Duodenal mucosa (tissue), 2 donors: Measurements from ENCODE around the gene NID1.
A peak's percentile ranks its signal among the peaks of the same experiment; 100 is the strongest.

ENCODE experiments used
- H3K27ac ChIP-seq: one replicate; pipeline ENCODE4 v1.7.0; 2013; ENCODE audit warnings: low read depth, low read length
- H3K27me3 ChIP-seq, 2 donors: one replicate each; pipeline ENCODE4 v1.7.0; 2013; ENCODE audit warnings: low read length in 2 of 2, control low read depth in 1 of 2; ENCODE audit not compliant: insufficient read depth in 2 of 2, control insufficient read depth in 1 of 2
- H3K36me3 ChIP-seq, 2 donors: one replicate each; pipeline ENCODE4 v1.7.0; 2013; ENCODE audit warnings: low read length in 2 of 2, control low read depth in 1 of 2; ENCODE audit not compliant: insufficient read depth in 2 of 2, control insufficient read depth in 1 of 2
- H3K4me1 ChIP-seq, 2 donors: one replicate each; pipeline ENCODE4 v1.7.0; 2013; ENCODE audit warnings: low read length in 2 of 2, control low read depth in 1 of 2; ENCODE audit not compliant: insufficient read depth in 2 of 2, control insufficient read depth in 1 of 2
- H3K4me3 ChIP-seq, 2 donors: one replicate each; pipeline ENCODE4 v1.7.0; 2013; ENCODE audit warnings: low read length in 2 of 2, low read depth in 1 of 2
- H3K9ac ChIP-seq, 2 donors: one replicate each; pipeline ENCODE4 v1.7.0; 2013; ENCODE audit warnings: low read length in 2 of 2, low read depth in 1 of 2
- H3K9me3 ChIP-seq, 2 donors: one replicate each; pipeline ENCODE4 v1.7.0; 2013; ENCODE audit warnings: low read length in 2 of 2, control low read depth in 1 of 2; ENCODE audit not compliant: control insufficient read depth in 1 of 2

NID1 gene

GRCh38 chr1:236027104-236027503 is 37.8 kb downstream of the NID1 start:
- peaks cover 0 to 16% of the 10 kb centered on the region in 2 donors for H3K36me3 ChIP-seq
- peaks cover 0 to 4% of the 10 kb centered on the region in 2 donors for H3K4me1 ChIP-seq
- no peak overlapping the region for H3K4me3 ChIP-seq
- no peaks in the 10 kb centered on the region for H3K9me3 ChIP-seq
- H3K27ac ChIP-seq: no peak overlapping the region
- H3K27me3 ChIP-seq: no peaks in the 10 kb centered on the region
- H3K9ac ChIP-seq: no peak overlapping the region

- Histone ChIP-seq H3K4me3 (no peak overlapping the region), H3K36me3 (peaks cover 0 to 16% of the 10 kb centered on the region in 2 donors), H3K27ac (no peak overlapping the region), H3K9me3 (no peaks in the 10 kb centered on the region), H3K27me3 (no peaks in the 10 kb centered on the region), H3K4me1 (peaks cover 4% of the 10 kb centered on the region in 2 donors), H3K9ac (no peak overlapping the region)
Observed at GRCh38 chr1:236025836-236026235, 39.1 kb downstream of the NID1 start.

- Histone ChIP-seq H3K9me3 (no peaks in the 10 kb centered on the region), H3K4me3 (no peak overlapping the region), H3K9ac (no peak overlapping the region), H3K36me3 (peaks cover 0 to 16% of the 10 kb centered on the region in 2 donors), H3K27ac (no peak overlapping the region), H3K27me3 (no peaks in the 10 kb centered on the region), H3K4me1 (peaks cover 0 to 4% of the 10 kb centered on the region in 2 donors)
Observed at GRCh38 chr1:236024641-236025040, 40.2 kb downstream of the NID1 start.

GRCh38 chr1:236023926-236024565 is 40.8 kb downstream of the NID1 start:
- H3K4me3 ChIP-seq: no peak overlapping the region
- no peaks in the 10 kb centered on the region for H3K27me3 ChIP-seq
- peaks cover 0 to 16% of the 10 kb centered on the region in 2 donors for H3K36me3 ChIP-seq
- no peaks in the 10 kb centered on the region for H3K9me3 ChIP-seq
- H3K4me1 ChIP-seq: peaks cover 0 to 4% of the 10 kb centered on the region in 2 donors
- H3K9ac ChIP-seq: no peak overlapping the region
- no peak overlapping the region for H3K27ac ChIP-seq

- no peaks in the 10 kb centered on the region for H3K9me3 ChIP-seq
- H3K27ac ChIP-seq: no peak overlapping the region
- H3K4me1 ChIP-seq: peaks cover 0 to 4% of the 10 kb centered on the region in 2 donors
- no peaks in the 10 kb centered on the region for H3K27me3 ChIP-seq
- H3K36me3 ChIP-seq: peaks cover 0 to 16% of the 10 kb centered on the region in 2 donors
- H3K4me3 ChIP-seq: no peak overlapping the region
- no peak overlapping the region for H3K9ac ChIP-seq
Observed at GRCh38 chr1:236021424-236022135, 43.3 kb downstream of the NID1 start.

GRCh38 chr1:236020359-236021219 is 44.3 kb downstream of the NID1 start:
- H3K27ac ChIP-seq: no peak overlapping the region
- H3K9ac ChIP-seq: no peak overlapping the region
- peaks cover 0 to 8% of the 10 kb centered on the region in 2 donors for H3K36me3 ChIP-seq
- no peak overlapping the region for H3K4me3 ChIP-seq
- H3K4me1 ChIP-seq: peaks cover 0 to 4% of the 10 kb centered on the region in 2 donors
- no peaks in the 10 kb centered on the region for H3K27me3 ChIP-seq
- H3K9me3 ChIP-seq: no peaks in the 10 kb centered on the region

- H3K9me3 ChIP-seq: no peaks in the 10 kb centered on the region
- peak overlapping the region; percentile 61 for H3K27ac ChIP-seq
- H3K27me3 ChIP-seq: no peaks in the 10 kb centered on the region
- no peak overlapping the region for H3K9ac ChIP-seq
- peaks cover 0 to 4% of the 10 kb centered on the region in 2 donors for H3K4me1 ChIP-seq
- peaks cover 0 to 4% of the 10 kb centered on the region in 2 donors for H3K36me3 ChIP-seq
- H3K4me3 ChIP-seq: no peak overlapping the region
Observed at GRCh38 chr1:236018885-236019453, 45.9 kb downstream of the NID1 start.

- Histone ChIP-seq H3K27ac (no peak overlapping the region), H3K4me3 (no peak overlapping the region), H3K36me3 (no peaks in the 10 kb centered on the region), H3K9me3 (no peaks in the 10 kb centered on the region), H3K4me1 (peaks cover 0 to 4% of the 10 kb centered on the region in 2 donors), H3K9ac (no peak overlapping the region), H3K27me3 (no peaks in the 10 kb centered on the region)
Observed at GRCh38 chr1:236016782-236017400, 48.0 kb downstream of the NID1 start.

- H3K9me3 ChIP-seq: no peaks in the 10 kb centered on the region
- no peak overlapping the region for H3K27ac ChIP-seq
- no peaks in the 10 kb centered on the region for H3K27me3 ChIP-seq
- no peak overlapping the region for H3K4me3 ChIP-seq
- peaks cover 0 to 2% of the 10 kb centered on the region in 2 donors for H3K4me1 ChIP-seq
- no peaks in the 10 kb centered on the region for H3K36me3 ChIP-seq
- H3K9ac ChIP-seq: no peak overlapping the region
Observed at GRCh38 chr1:236016083-236016482, 48.8 kb downstream of the NID1 start.
